Endothelial cell of umbilical vein (primary cell): Measurements from ENCODE around the gene DNAJC11. TPM values are rescaled to one million over a fixed set of nuclear protein-coding genes. Genes with fewer than 3 reads are reported as not detected.

Experiments used
- BruUV-seq: library from RNA; stranded (reverse); fragments of 400-500 nt; replicated peaks from 2 replicates; lab custom pipeline; 2021; lab: Mats Ljungman, UMichigan
- CTCF ChIA-PET: fragments of 300-600, 350-600 bp; sonication (Branson Sonifier 250); formaldehyde crosslinking; loops from one replicate; lab custom pipeline; 2021; ENCODE audit warnings: antibody characterized with exemption, inconsistent platforms; lab: Charles Lee
- POLR2A ChIA-PET: fragments of 300-600, 350-600 bp; sonication (Branson Sonifier 250); formaldehyde crosslinking; loops from one replicate; lab custom pipeline; 2021; ENCODE audit warnings: antibody characterized with exemption, inconsistent platforms; lab: Charles Lee
- DNase-seq: peaks from one replicate; pipeline ENCODE4 v3.0.0-alpha.2; 2011; ENCODE audit warnings: low read depth, low spot score
- FAIRE-seq: peaks from 2 replicates; lab custom pipeline; 2011; peaks lifted over from hg19 to GRCh38; lab: Jason Lieb, UNC
- H2AFZ ChIP-seq: 2 replicates; pipeline ENCODE4 v1.6.0; 2012; ENCODE audit warnings: low read depth, low read length, control low read depth, inconsistent platforms
- H3K27ac ChIP-seq: 2 replicates; pipeline ENCODE4 v1.5.1; 2011; ENCODE audit warnings: low read depth, mild to moderate bottlenecking, control low read depth, low read length, moderate library complexity; ENCODE audit not compliant: insufficient read depth
- H3K27me3 ChIP-seq, 2 experiments: 2 replicates each; pipeline versions ENCODE4 v1.6.0 to v1.6.1; 2011; ENCODE audit warnings: low read length in 2 of 2, mixed read lengths in 1 of 2; ENCODE audit not compliant: control insufficient read depth in 2 of 2, insufficient read depth in 2 of 2
- H3K36me3 ChIP-seq, 2 experiments: 2 replicates in 1 of 2; 3 replicates in 1 of 2; pipeline ENCODE4 v1.5.1; 2011; ENCODE audit warnings: low read length in 2 of 2, mild to moderate bottlenecking in 1 of 2, moderate library complexity in 1 of 2; ENCODE audit not compliant: control insufficient read depth in 2 of 2, insufficient read depth in 2 of 2; ENCODE audit errors: extremely low read depth in 1 of 2
- H3K4me1 ChIP-seq: 3 replicates; pipeline ENCODE4 v1.5.1; 2011; ENCODE audit warnings: mild to moderate bottlenecking, low read length; ENCODE audit not compliant: control insufficient read depth, insufficient read depth; ENCODE audit errors: extremely low read depth
- H3K4me2 ChIP-seq: 2 replicates; pipeline ENCODE4 v1.6.1; 2011; ENCODE audit warnings: low read length, control low read depth, mixed read lengths; ENCODE audit not compliant: insufficient read depth
- H3K4me3 ChIP-seq, 3 experiments: fragments of 200-600 bp in 1 of 3; sonication (generic), shearing (Covaris generic) in 1 of 3; replicated peaks in 1 of 3; 2 replicates each; pipeline ENCODE4 v1.5.1; 2011 to 2016; ENCODE audit warnings: control low read depth in 3 of 3, low read length in 3 of 3, mild to moderate bottlenecking in 2 of 3, inconsistent platforms in 1 of 3, low read depth in 1 of 3, moderate library complexity in 1 of 3; ENCODE audit not compliant: insufficient read depth in 1 of 3
- H3K79me2 ChIP-seq: 2 replicates; pipeline ENCODE4 v1.6.0; 2012; ENCODE audit warnings: low read length, inconsistent platforms; ENCODE audit not compliant: control insufficient read depth, insufficient read depth
- H3K9ac ChIP-seq: replicated peaks from 2 replicates; pipeline ENCODE3; 2011; ENCODE audit warnings: low read length, control low read depth; ENCODE audit not compliant: insufficient read depth; ENCODE audit errors: extremely low read depth
- H3K9me1 ChIP-seq: replicated peaks from 3 replicates; pipeline ENCODE4 v1.6.0; 2011; ENCODE audit warnings: mild to moderate bottlenecking, low read length; ENCODE audit not compliant: control insufficient read depth, insufficient read depth; ENCODE audit errors: extremely low read depth
- H3K9me3 ChIP-seq: replicated peaks from 2 replicates; pipeline ENCODE4 v1.5.1; 2012; ENCODE audit warnings: low read length, inconsistent platforms; ENCODE audit not compliant: control insufficient read depth, insufficient read depth
- H4K20me1 ChIP-seq: replicated peaks from 2 replicates; pipeline ENCODE3; 2011; ENCODE audit warnings: mild to moderate bottlenecking, low read length; ENCODE audit not compliant: control insufficient read depth, insufficient read depth; ENCODE audit errors: extremely low read depth
- CTCF ChIP-seq, 2 donors: IDR thresholded peaks; 1 replicate in 1 of 2; 2 replicates in 1 of 2; pipeline ENCODE4 v1.5.1; 2011; ENCODE audit warnings: low read length in 2 of 2, mild to moderate bottlenecking in 2 of 2, moderate library complexity in 2 of 2, control low read depth in 1 of 2, inconsistent platforms in 1 of 2, low read depth in 1 of 2; ENCODE audit not compliant: insufficient read depth in 1 of 2; ENCODE audit errors: extremely low read depth in 1 of 2
- EZH2 ChIP-seq: IDR thresholded peaks from 2 replicates; pipeline ENCODE4 v1.6.1; 2012; ENCODE audit warnings: borderline replicate concordance, low read depth, mild to moderate bottlenecking, moderate library complexity, low read length, inconsistent platforms; ENCODE audit not compliant: severe bottlenecking
- FOS ChIP-seq: IDR thresholded peaks from 2 replicates; pipeline ENCODE4 v1.6.1; 2011; ENCODE audit warnings: mild to moderate bottlenecking, low read length, moderate library complexity, borderline replicate concordance; ENCODE audit not compliant: insufficient read depth
- GATA2 ChIP-seq: IDR thresholded peaks from 2 replicates; pipeline ENCODE4 v1.7.0; 2011; ENCODE audit warnings: low read depth, mild to moderate bottlenecking, moderate library complexity, mixed read lengths, low read length; ENCODE audit not compliant: insufficient read length, insufficient read depth
- JUN ChIP-seq: IDR thresholded peaks from 2 replicates; pipeline ENCODE4 v1.6.1; 2011; ENCODE audit warnings: borderline replicate concordance, low read depth; ENCODE audit not compliant: insufficient read length, insufficient read depth
- MAX ChIP-seq: IDR thresholded peaks from 2 replicates; pipeline ENCODE4 v1.6.1; 2011; ENCODE audit not compliant: insufficient read depth, insufficient read length
- MYC ChIP-seq: IDR thresholded peaks from one replicate; pipeline ENCODE4 v1.6.1; 2011; ENCODE audit warnings: mild to moderate bottlenecking, low read depth, low read length
- POLR2A ChIP-seq: IDR thresholded peaks from 2 replicates; pipeline ENCODE4 v1.6.1; 2012; ENCODE audit warnings: low read depth, mild to moderate bottlenecking, control low read depth, low read length
- POLR2AphosphoS5 ChIP-seq: IDR thresholded peaks from 2 replicates; pipeline ENCODE4 v1.6.1; 2012; ENCODE audit warnings: low read depth, mild to moderate bottlenecking, control low read depth, low read length, moderate library complexity; ENCODE audit not compliant: insufficient read depth
- dilution Hi-C: fragments of 300-500 bp; cut with MboI; formaldehyde crosslinking; loops from one replicate; pipeline ENCODE4 v1.15.0; 2019; ENCODE audit warnings: low sequenced_read_pairs; ENCODE audit not compliant: extremely low pct_ligation_motif_present
- intact Hi-C: fragments of 100-400 bp; cut with micrococcal nuclease; formaldehyde crosslinking; loops from one replicate; pipeline ENCODE4 v1.10.0; 2022
- polyA plus RNA-seq, 4 experiments: library from polyadenylated mRNA; depleted of rRNA in 3 of 4; stranded (reverse) in 3 of 4; unstranded in 1 of 4; fragments of >200 nt; gene quantifications; 2 replicates each; pipeline versions ENCODE4 v1.2.1 to v1.2.3, GENCODE V29; 2011 to 2012; ENCODE audit warnings: missing spikeins in 1 of 4
- total RNA-seq: library from RNA; stranded (reverse); gene quantifications from 2 replicates; pipeline ENCODE4 v1.2.3, GENCODE V29; 2021

Gene DNAJC11
- total and polyA plus RNA-seq, 2 donors (not counting 3 experiments of a cell fraction or from before 2014, with no cell fraction given): 31.1 to 64.3 TPM

- no peaks in the 10 kb centered on the region for H3K9me1 ChIP-seq
- dilution Hi-C loops: no loop called here
- H3K4me3 ChIP-seq: no peak overlapping the region
- H3K27ac ChIP-seq: no peak overlapping the region
- intact Hi-C loops: no loop called here
- ChIA-PET POLR2A (no interaction called here), CTCF (interaction anchor here (0.8 kb wide), 1 partner anchor 61 kb away, joined by 3 read pairs; no protein-coding TSS in a partner anchor)
- H2AFZ ChIP-seq: no peak overlapping the region
- H3K79me2 ChIP-seq: peaks cover 11% of the 10 kb centered on the region
- H3K9me3 ChIP-seq: no peaks in the 10 kb centered on the region
- TF ChIP-seq EZH2: no peak
- no peak for TF ChIP-seq FOS
- TF ChIP-seq CTCF (IDR thresholded peaks at IDR 0.05; ENCODE audit: extremely low read depth in 1 of 2, insufficient read depth in 1 of 2, low read depth in 1 of 2, low read length in 2 of 2): no peak
- no peak for TF ChIP-seq JUN
- TF ChIP-seq MYC: no peak
- TF ChIP-seq POLR2A: no peak
- no peak for TF ChIP-seq MAX
- TF ChIP-seq GATA2: no peak
- no peak for TF ChIP-seq POLR2AphosphoS5
- no peaks in the 10 kb centered on the region for H4K20me1 ChIP-seq
- no peak overlapping the region for H3K9ac ChIP-seq
- no peak overlapping the region for H3K4me2 ChIP-seq
- no peaks in the 10 kb centered on the region for H3K27me3 ChIP-seq
- peaks cover 0 to 14% of the 10 kb centered on the region in 2 experiments for H3K36me3 ChIP-seq
- no peak for DNase-seq
- H3K4me1 ChIP-seq: peaks cover 9% of the 10 kb centered on the region
- no peak for FAIRE-seq
- no TSS peak for BruUV-seq
These were observed 116.4 kb downstream of the DNAJC11 start for GRCh38 chr1:6585081-6585722.

Other genes starting within 250 kb of the DNAJC11 start
- 33.9 and 48.7 TPM in 2 replicates for gene TNFRSF25, start 235.6 kb downstream of the DNAJC11 start, total RNA-seq
- gene TNFRSF25, start 235.6 kb downstream of the DNAJC11 start, polyA plus RNA-seq: 38.8 and 52.9 TPM in 2 replicates
- gene PLEKHG5, start 210.1 kb downstream of the DNAJC11 start, total RNA-seq: 56.9 and 68.3 TPM in 2 replicates
- gene PLEKHG5, start 210.1 kb downstream of the DNAJC11 start, polyA plus RNA-seq: 30.6 and 40.8 TPM in 2 replicates
- 39.7 and 42.9 TPM in 2 replicates for gene NOL9, start 147.3 kb downstream of the DNAJC11 start, total RNA-seq
- gene NOL9, start 147.3 kb downstream of the DNAJC11 start, polyA plus RNA-seq: 14.1 TPM in 2 replicates
- not detected in 2 replicates for gene TAS1R1, start 146.5 kb downstream of the DNAJC11 start, total RNA-seq
- not detected in 2 replicates for gene TAS1R1, start 146.5 kb downstream of the DNAJC11 start, polyA plus RNA-seq
- 25.1 and 29.2 TPM in 2 replicates for gene ZBTB48, start 121.8 kb downstream of the DNAJC11 start, total RNA-seq
- gene ZBTB48, start 121.8 kb downstream of the DNAJC11 start, polyA plus RNA-seq: 20.9 and 29.0 TPM in 2 replicates
- gene KLHL21, start 98.9 kb downstream of the DNAJC11 start, total RNA-seq: 19.2 and 22.4 TPM in 2 replicates
- 18.0 and 24.9 TPM in 2 replicates for gene KLHL21, start 98.9 kb downstream of the DNAJC11 start, polyA plus RNA-seq
- 17.8 and 18.6 TPM in 2 replicates for gene PHF13, start 88.1 kb downstream of the DNAJC11 start, total RNA-seq
- 5.6 and 5.7 TPM in 2 replicates for gene PHF13, start 88.1 kb downstream of the DNAJC11 start, polyA plus RNA-seq
- 15.2 and 16.7 TPM in 2 replicates for gene THAP3, start 76.9 kb downstream of the DNAJC11 start, total RNA-seq
- 11.3 and 13.5 TPM in 2 replicates for gene THAP3, start 76.9 kb downstream of the DNAJC11 start, polyA plus RNA-seq
- gene CAMTA1, start 83.6 kb upstream of the DNAJC11 start, total RNA-seq: 88.1 and 92.7 TPM in 2 replicates
- 36.4 and 50.8 TPM in 2 replicates for gene CAMTA1, start 83.6 kb upstream of the DNAJC11 start, polyA plus RNA-seq